Gastroesophageal sphincter (tissue), 3 donors: ENCODE results near the gene TSKU.

Experiments
- CTCF ChIP-seq, 4 experiments: fragments of 200-600 bp in 2 of 4; fragments of 450-650 bp in 2 of 4; sonication (generic) in 1 of 4; IDR thresholded peaks; one replicate each; pipeline ENCODE4 v1.5.1; 2017 to 2019; ENCODE audit warnings: antibody characterized with exemption in 4 of 4, mild to moderate bottlenecking in 2 of 4, moderate library complexity in 2 of 4
- POLR2A ChIP-seq, 2 donors: fragments of 450-650 bp; IDR thresholded peaks; one replicate each; pipeline ENCODE4 v1.6.1; 2017; ENCODE audit warnings: antibody characterized with exemption in 2 of 2, mild to moderate bottlenecking in 2 of 2, moderate library complexity in 1 of 2
- POLR2AphosphoS5 ChIP-seq: sonication (generic); formaldehyde crosslinking; IDR thresholded peaks from one replicate; pipeline ENCODE4 v1.6.1; 2017; ENCODE audit warnings: antibody characterized with exemption

DNA sequence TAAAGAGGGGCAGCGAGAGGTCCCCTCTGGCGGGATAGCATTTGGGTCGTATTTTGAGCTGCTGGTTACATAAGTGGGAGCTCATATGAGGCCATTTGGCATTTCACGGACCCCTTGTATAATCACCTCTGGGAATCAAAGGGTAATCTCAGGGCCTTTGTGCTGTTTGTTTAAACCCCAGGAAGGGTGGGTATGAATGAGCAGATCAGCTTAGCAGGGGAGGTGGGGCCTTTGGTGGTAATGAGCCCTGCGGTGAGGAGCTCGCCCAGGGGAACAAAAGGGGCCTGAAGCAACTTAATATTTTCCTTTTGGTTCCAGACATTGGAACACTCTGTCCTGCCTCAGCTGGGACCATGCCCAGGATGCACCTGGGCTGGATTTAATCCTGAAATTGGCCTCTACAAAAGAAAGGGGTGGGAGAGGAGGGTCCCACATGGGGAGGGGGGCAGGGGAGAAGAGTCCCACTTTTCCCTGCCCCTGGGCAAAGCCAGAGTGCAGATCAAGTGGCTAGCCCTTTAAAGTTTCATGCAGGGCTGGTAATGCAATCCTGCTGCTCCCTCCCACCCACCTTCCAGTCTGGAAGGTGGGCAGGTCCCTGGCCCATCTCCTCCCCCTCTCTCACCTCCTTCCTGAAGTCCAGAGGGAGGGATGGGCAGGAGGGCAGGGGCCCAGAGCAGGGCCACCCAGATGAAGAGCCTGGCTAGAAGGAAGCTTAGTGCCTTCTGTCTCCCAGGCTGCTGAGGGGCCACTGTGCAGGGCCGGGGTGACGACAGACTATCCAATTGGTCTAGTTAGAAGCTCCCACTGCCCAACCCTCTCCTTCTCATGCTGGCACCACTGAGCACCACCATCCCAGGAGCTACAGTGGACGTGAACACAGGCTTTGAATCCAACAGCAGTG lies 10.5 kb downstream of the TSKU start:
- TF ChIP-seq POLR2A (IDR thresholded peaks at IDR 0.05) (no peak), CTCF (IDR thresholded peaks at IDR 0.05) (no peak), POLR2AphosphoS5 (no peak)
